HG02610 (cell line): ENCODE measurements around the gene BICD1.
"Not testable (repeated sequence)": the region's sequence is repeated elsewhere in the genome, so short reads cannot be mapped to it uniquely, and the experiment has no call there.

Experiments used
- ATAC-seq: cut with Tn5 transposase; IDR thresholded peaks from one replicate; pipeline ENCODE4 v1.9.1; 2021; ENCODE audit warnings: mild to moderate bottlenecking, moderate library complexity; ENCODE audit not compliant: unreplicated experiment

BICD1 gene

DNA sequence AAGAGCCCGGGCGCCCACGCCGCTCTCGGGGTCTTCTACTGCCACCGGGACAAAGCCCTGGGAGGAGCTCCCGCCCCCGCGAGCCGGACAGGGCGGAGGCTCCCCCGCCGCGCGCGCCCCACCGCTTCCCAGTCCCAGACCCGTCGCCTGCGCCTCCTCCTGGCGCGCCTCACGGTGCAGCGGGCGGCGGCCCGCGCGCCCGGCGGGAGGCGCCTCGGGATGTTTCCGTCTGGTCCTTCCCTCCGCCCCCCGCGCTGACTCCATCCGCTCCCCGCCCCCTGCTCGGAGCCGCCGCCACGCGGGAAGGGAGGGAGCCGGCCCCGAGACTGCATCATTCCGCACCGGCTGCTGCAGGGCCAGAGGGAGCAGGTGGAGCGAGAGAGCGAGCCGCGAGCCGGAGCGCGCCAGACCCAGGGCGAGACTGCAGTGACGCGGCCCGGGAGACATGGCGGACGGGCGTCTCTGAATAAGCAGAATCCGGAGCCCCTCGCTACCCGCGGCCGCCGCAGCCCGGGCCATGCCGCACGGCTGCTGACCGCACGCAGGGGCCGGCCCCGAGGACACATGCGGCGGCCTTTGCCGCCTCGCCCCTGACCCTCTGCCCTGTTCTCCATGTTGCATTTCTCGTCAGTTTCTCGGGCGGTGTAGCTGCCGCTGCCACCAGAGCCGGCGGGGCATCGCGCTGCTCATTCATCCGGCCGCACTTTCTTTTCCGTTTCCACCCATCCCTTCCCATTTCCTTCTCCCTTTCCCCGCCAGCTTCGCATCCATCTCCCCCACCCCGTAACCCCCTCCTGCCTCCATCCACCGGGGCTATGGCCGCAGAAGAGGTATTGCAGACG lies at the start of gene BICD1:
TSS of gene BICD1 (plus strand) at position 331 of the 842 bp plus-strand sequence. CDS start at position 816, 485 bp downstream.
- ATAC-seq, result peak; percentile 85

DNA sequence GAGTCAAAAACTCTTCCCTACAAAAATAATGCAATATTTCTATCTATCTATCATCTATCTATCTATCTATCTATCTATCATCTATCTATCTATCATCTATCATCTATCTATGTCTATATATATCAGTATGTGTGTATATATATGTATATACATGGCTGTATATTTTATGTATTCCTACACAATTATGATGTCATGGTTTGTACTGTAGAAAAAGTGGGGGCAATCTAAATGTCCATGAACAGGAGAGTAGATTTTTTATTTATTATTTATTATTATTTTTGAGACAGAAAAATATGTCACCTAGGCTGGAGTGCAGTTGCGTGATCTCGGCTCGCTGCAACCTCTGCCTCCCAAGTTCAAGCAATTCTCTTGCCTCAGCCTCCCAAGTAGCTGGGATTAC lies 45.6 kb upstream of the BICD1 start:
- no peak for ATAC-seq

DNA sequence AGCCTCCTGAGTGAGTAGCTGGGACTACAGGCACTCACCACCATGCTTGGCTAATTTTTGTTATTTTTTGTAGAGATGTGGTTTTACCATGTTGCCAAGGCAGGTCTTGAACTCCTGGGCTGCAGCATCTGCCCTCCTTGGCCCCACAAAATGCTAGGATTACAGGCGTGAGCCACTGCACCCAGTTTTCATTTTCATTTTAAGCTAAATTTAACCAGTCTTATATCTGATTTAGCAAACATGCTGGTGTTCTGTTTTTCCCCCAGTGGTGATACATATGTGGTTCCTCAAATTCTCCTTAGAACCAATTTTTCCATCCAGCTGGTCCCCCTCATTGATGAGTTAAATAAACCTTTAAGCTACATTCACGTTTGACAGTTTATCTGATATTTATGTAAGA lies 43.8 kb upstream of the BICD1 start:
- no peak for ATAC-seq

DNA sequence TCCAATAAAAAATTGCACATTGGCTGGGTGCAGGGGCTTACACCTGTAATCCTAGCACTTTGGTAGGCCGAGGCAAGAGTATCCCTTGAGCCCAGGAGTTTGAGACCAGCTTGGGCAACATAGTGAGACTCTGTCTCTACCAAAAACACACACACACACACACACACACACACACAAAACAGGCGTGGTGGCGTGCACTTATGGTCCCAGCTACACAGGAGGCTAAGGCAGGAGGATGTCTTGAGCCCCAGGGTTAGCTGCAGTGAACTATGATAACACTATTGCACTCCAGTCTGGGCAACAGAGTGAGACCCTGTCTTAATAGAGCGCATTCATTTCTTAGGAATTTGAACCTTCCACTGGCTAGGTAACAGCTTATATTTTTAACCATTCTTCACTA lies 42.9 kb upstream of the BICD1 start:
- no peak for ATAC-seq

DNA sequence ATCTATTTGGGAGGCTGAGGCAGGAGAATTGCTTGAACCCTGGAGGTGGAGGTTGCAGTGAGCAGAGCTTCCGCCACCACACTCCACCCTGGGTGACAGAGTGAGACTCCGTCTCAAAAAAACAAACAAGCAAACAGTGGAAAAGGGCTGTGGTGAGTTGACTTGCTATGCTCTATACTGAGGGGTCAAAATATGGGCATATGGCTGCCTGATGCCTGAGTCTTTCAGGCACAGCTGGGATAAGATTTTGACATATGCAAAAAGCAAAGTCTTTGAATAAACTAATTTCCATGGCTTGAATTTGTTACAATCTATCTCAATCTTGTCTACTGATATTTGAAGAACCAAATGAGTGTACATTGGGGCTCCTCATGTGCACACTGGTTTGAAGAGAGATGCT lies 40.4 kb upstream of the BICD1 start:
- ATAC-seq, result no peak

- ATAC-seq, result no peak
These were observed 37.6 kb upstream of the BICD1 start for GRCh38 chr12:32069071-32069470.

DNA sequence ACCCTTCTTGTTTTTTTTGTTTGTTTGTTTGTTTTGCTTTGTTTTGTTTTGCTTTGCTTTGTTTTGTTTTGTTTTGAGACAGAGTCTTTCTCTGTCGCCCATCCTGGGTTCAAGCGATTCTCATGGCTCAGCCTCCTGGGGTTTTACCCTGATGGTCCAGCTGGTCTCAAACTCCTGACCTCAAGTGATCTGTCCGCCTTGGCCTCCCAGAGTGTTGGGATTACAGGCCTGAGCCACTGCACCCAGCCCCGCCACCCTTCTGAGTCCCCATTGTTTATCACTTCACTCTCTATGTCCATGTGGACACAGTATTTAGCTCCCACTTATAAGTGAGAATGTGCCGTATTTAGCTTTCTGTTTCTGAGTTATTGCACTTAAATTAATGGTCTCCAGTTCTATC lies 36.9 kb upstream of the BICD1 start:
- no peak for ATAC-seq

DNA sequence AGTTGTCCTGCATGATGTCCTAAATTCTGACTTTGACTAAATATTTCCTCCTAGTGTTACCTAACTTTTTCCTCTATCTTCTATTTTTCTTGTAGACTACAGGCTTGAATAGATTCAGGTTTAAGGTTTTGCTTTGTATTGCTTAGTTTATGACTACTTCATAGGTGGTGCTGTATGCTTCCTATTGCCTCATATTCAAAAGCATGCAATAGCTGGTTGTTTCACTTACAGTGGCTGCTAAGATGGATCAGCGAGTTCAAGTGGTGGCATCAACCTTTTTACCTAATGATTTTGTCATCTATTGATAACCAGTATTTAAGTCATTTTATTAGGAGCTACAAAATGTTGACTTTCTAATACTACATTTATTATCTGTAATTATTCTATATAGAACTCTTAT lies 36.3 kb upstream of the BICD1 start:
- no peak for ATAC-seq

GRCh38 chr12:32072102-32072501 lies 34.5 kb upstream of the BICD1 start:
- ATAC-seq, result no peak

- no peak for ATAC-seq
These were observed 32.2 kb upstream of the BICD1 start for GRCh38 chr12:32074432-32074831.

- no peak for ATAC-seq
These were observed 29.7 kb upstream of the BICD1 start for GRCh38 chr12:32076941-32077340.

DNA sequence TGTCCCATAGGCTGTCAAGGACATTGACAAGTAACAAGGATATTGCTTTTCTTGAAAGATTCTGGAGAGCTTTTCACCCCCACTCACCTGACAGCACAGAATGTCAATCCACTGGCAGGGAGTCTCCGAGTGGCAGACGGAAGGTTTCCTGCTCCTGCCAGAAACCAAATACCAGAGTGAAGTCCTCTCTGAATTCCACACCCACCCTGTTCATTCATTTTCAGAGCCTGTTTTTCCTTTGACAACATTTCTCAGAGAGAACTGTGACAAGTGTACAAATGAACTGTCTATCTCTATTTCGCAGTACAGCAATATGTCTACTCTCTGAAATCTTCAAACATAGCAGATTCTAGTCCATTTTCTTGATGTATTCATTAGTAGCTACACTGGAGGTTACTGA lies 26.2 kb upstream of the BICD1 start:
- ATAC-seq, result no peak

GRCh38 chr12:32083489-32083888 lies 23.2 kb upstream of the BICD1 start:
- ATAC-seq, result no peak

DNA sequence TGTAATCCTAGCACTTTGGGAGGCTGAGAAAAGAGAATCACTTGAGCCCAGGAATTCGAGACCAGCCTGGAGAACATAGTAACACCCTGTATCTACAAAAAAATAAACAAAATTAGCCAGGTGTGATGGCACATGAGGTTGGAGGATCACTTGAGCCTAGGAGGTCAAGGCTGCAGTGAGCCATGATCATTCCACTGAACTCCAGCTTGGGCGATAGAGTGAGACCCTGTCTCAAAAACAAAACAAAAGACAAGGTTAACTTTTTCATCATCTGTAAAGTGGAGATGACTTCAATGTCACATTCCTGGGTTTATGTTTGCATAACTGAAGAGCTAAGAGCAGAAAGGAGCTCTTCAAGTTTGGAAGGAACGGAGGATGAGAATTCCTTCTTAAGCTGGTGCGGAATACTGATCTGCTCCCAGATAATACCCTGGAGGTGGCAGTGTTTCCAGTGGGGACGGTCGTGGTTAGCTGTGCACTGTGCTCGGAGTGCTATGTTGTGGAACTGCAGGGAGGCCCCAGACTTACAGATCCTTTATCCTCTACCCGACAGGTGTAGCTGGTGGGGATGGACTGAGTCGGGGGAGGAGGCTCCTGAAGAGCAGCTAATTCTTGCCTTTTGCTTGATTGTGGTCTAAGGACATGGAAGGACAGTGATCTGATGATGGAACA lies 22.5 kb upstream of the BICD1 start:
- no peak for ATAC-seq

- ATAC-seq, result no peak
These were observed 21.9 kb upstream of the BICD1 start for GRCh38 chr12:32084753-32085152.

DNA sequence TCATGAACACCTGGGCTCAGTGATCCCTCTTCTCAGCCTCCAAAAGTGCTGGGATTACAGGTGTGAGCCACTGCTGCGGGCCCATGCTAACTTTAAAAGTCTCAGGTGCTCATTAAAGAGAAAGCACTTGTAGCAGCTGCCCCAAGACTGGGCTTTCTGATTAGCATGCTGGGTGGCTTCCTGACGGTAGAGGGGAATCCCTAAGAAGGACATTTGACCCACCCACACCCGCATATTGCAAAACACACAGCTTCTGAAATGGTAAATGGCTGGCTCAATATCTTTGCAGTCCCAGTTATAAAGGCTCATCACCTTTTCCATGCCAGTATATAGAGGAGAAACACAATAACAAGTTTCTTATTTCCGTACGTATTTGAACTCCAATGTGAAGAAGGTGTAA lies 19.3 kb upstream of the BICD1 start:
- no peak for ATAC-seq

DNA sequence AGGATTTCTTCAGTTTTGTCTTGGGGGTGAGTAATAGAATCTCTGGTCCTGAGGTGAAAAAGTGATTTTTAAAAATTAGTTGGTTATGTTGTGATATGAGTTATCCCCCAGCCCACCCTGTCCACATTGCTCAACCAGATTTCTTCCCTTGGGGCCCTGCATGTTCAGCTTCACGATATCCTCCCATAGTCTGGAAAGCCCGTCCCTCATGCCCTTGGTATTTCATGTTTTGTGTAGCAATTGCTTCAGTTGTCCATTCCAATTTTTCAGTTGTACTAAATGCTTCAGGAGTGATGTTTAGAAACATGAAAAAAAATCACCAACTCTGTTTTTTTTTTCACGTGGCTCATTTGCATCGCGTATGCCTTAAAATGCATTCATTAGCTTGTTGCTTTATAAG lies 17.5 kb upstream of the BICD1 start:
- no peak for ATAC-seq

DNA sequence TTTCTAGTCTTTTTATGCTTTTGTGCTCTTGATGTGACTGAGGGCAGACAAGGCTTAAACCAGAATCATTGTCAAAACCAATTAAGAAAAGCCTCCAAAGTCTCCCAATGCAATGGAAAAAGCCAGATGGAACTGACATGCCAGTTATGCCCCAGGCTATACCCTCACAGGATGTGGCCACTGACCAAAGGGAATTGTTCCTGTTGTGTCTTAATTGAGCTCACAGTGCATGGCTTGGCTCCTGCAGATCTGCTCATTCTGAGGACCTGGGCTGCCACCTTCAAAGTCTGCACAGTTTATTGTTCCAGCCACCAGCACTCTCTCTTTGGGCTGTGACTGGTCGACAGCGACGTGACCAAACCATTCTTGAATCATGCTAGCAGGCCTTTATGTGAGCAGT lies 17.1 kb upstream of the BICD1 start:
- no peak for ATAC-seq

DNA sequence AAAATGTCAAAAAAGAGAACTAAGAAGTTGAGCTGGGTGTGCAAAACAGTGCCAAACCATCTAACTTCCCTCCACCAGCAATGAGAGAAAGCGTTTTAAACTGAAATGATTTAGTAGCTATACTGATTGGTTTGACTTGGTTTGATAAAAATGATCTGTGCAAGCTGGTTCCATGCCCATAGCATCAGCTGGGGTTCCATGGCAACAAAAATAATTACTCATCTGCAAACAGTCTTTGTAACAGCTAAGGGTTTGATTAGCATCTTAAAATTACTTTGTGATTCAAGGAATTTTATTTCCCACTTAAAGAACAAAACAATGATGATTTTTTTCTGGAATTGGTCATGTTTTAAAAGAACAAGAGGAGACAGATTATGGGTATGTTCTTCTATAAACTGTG lies 15.0 kb upstream of the BICD1 start:
- no peak for ATAC-seq

- no peak for ATAC-seq
These were observed 8.5 kb upstream of the BICD1 start for GRCh38 chr12:32098112-32098511.

DNA sequence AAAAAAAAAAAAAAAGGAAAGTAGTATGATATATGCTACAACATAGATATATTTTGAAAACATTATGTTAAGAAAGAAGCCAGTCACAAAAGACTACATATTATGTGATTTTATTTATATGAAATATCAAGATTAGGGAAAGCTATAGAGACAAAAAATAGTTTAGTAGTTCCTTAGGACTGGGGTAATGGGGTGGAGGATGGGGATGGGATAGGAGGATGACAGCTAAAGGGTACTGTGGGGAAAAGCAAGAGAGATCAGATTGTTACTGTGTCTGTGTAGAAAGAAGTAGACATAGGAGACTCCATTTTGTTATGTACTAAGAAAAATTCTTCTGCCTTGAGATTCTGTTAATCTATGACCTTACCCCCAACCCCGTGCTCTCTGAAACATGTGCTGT lies 7.4 kb upstream of the BICD1 start:
- not testable (repeated sequence) for ATAC-seq

GRCh38 chr12:32100361-32100760 lies 6.3 kb upstream of the BICD1 start:
- no peak for ATAC-seq
